BJ (cell line): ENCODE data around the gene CBX2. TPM values are rescaled to one million over a fixed set of nuclear protein-coding genes. Genes with fewer than 3 reads are reported as not detected.

Experiments used
- CTCF ChIA-PET: fragments of 350-600 bp; formaldehyde crosslinking; extraction: SDS; loops from one replicate; lab custom pipeline; 2021; ENCODE audit warnings: antibody characterized with exemption, inconsistent platforms; lab: Yijun Ruan, JAX
- POLR2A ChIA-PET: fragments of 300-600 bp; sonication (Branson Sonifier 250); formaldehyde crosslinking; extraction: SDS; loops from one replicate; lab custom pipeline; 2021; ENCODE audit warnings: antibody characterized with exemption; lab: Charles Lee
- DNase-seq: peaks from one replicate; pipeline ENCODE4 v3.0.0-alpha.2; 2011; ENCODE audit warnings: low read depth
- H3K27me3 ChIP-seq: 2 replicates; pipeline ENCODE4 v1.6.0; 2011; ENCODE audit warnings: low read length; ENCODE audit not compliant: control insufficient read depth, insufficient read depth
- H3K36me3 ChIP-seq: 2 replicates; pipeline ENCODE4 v1.5.1; 2011; ENCODE audit warnings: low read length; ENCODE audit not compliant: control insufficient read depth, insufficient read depth
- H3K4me3 ChIP-seq: 2 replicates; pipeline ENCODE4 v1.5.1; 2011; ENCODE audit warnings: low read depth, mild to moderate bottlenecking, control low read depth, low read length
- CTCF ChIP-seq: IDR thresholded peaks from 2 replicates; pipeline ENCODE4 v1.5.1; 2011; ENCODE audit warnings: low read depth, mild to moderate bottlenecking, control low read depth, inconsistent platforms, low read length, moderate library complexity; ENCODE audit not compliant: insufficient read depth
- polyA plus RNA-seq: library from polyadenylated mRNA; depleted of rRNA; stranded (reverse); fragments of >200 nt; gene quantifications from 2 replicates; pipeline ENCODE4 v1.2.3, GENCODE V29; 2011

CBX2 gene
- polyA plus RNA-seq, 1 experiment = 1.5 TPM

GRCh38 chr17:79740413-79740812, 37.5 kb upstream of the CBX2 start:
- no peak for TF ChIP-seq CTCF
- ChIA-PET POLR2A (no interaction called here), CTCF (interaction anchor here (1.0 to 3.4 kb wide), 8 partner anchors 8 to 136 kb away, joined by 3 to 19 read pairs (median 8); no protein-coding TSS in a partner anchor)
- H3K4me3 ChIP-seq = no peak overlapping the region
- peaks cover 25% of the 10 kb centered on the region for H3K27me3 ChIP-seq
- DNase-seq = no peak
- H3K36me3 ChIP-seq = no peaks in the 10 kb centered on the region

DNA sequence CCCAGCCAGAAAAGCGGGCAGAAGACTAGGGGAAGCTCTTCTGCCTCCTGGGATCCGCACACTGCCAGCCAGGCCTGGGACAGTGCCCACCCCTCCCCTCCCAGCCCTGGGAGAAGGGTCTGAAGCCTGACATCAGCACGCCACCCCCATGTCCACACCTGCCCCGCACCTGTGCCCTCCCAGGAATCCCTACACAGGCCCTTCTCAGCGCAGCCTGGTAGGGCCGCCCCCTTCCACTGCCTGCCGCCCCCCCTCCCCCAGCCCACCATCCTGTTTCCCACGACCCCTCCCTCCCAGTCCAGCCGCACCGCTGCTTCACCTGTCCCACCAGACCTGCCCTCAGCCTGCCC, 36.6 kb upstream of the CBX2 start:
- CTCF ChIA-PET = interaction anchor here (0.8 to 3.4 kb wide), 25 partner anchors 8 to 253 kb away, joined by 3 to 24 read pairs (median 5); partner anchors contain the start of gene CBX4
- no peak for DNase-seq
- POLR2A ChIA-PET = no interaction called here
- TF ChIP-seq CTCF = no peak
- H3K4me3 ChIP-seq = no peak overlapping the region
- H3K27me3 ChIP-seq = peaks cover 32% of the 10 kb centered on the region
- H3K36me3 ChIP-seq = no peaks in the 10 kb centered on the region

DNA sequence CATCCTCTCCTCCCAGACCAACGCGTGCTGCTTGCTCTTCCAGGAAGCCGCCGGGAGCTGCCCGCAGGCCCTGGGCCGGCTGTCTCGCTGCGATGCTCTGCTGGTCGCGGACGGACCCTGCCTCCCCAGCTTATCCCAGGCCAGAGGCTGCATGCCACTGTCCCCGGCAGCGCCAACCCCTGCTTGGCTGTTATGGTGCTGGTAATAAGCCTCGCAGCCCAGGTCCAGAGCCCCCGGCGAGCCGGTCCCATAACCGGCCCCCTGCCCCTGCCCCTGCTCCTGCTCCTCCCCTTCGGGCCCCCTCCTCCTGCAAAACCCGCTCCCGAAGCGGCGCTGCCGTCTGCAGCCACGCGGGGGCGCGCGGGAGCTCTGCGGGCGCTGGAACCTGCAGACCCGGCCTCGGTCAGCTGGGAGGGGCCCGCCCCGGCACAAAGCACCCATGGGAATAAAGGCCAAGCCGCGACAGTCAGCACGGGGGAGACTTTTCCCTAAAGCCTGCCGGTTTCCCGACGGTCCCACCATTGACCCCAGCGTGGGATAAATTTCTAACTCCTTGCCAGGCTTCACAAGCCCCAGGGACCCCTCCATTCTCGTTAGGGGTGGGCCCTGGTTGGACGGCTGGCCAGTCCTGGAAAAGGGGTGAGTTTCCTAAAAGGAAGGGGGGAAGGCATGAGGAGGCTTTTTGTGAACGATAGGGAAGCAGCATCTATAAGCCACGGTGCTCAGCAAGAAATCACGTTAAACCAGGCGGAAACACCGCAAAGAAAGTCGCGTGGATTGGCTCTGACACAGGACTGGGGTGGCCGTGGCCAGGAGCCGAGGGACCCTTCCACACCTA, 36.0 kb upstream of the CBX2 start:
- no peak for DNase-seq
- ChIA-PET POLR2A (no interaction called here), CTCF (interaction anchor here (0.6 to 3.4 kb wide), 30 partner anchors 8 to 267 kb away, joined by 3 to 24 read pairs (median 4); partner anchors contain the start of gene CBX4)
- Histone ChIP-seq H3K36me3 (no peaks in the 10 kb centered on the region), H3K4me3 (no peak overlapping the region), H3K27me3 (peaks cover 37% of the 10 kb centered on the region)
- TF ChIP-seq CTCF = peak; percentile 90

GRCh38 chr17:79742589-79742918, 35.4 kb upstream of the CBX2 start:
- no peak for TF ChIP-seq CTCF
- H3K27me3 ChIP-seq = peaks cover 43% of the 10 kb centered on the region
- H3K4me3 ChIP-seq = no peak overlapping the region
- ChIA-PET POLR2A (no interaction called here), CTCF (interaction anchor here (0.6 to 3.4 kb wide), 22 partner anchors 10 to 266 kb away, joined by 3 to 24 read pairs (median 6); no protein-coding TSS in a partner anchor)
- no peaks in the 10 kb centered on the region for H3K36me3 ChIP-seq
- no peak for DNase-seq

GRCh38 chr17:79742951-79743476, 34.9 kb upstream of the CBX2 start:
- no peak overlapping the region for H3K4me3 ChIP-seq
- ChIA-PET POLR2A (no interaction called here), CTCF (interaction anchor here (1.0 to 1.4 kb wide), 5 partner anchors 36 to 266 kb away, joined by 3 read pairs; partner anchors contain the start of gene CBX4)
- peaks cover 47% of the 10 kb centered on the region for H3K27me3 ChIP-seq
- H3K36me3 ChIP-seq = no peaks in the 10 kb centered on the region
- TF ChIP-seq CTCF = no peak
- no peak for DNase-seq
